Gastroesophageal sphincter (tissue), 3 donors: Measurements from ENCODE around the gene PSMG3.

Experiments used
- CTCF ChIP-seq, 4 experiments: fragments of 200-600 bp in 2 of 4; fragments of 450-650 bp in 2 of 4; sonication (generic) in 1 of 4; IDR thresholded peaks; one replicate each; pipeline ENCODE4 v1.5.1; 2017 to 2019; ENCODE audit warnings: antibody characterized with exemption in 4 of 4, mild to moderate bottlenecking in 2 of 4, moderate library complexity in 2 of 4
- EP300 ChIP-seq: sonication (generic); formaldehyde crosslinking; IDR thresholded peaks from one replicate; pipeline ENCODE4 v1.6.1; 2017; ENCODE audit warnings: antibody characterized with exemption, mild to moderate bottlenecking
- POLR2A ChIP-seq, 2 donors: fragments of 450-650 bp; IDR thresholded peaks; one replicate each; pipeline ENCODE4 v1.6.1; 2017; ENCODE audit warnings: antibody characterized with exemption in 2 of 2, mild to moderate bottlenecking in 2 of 2, moderate library complexity in 1 of 2
- POLR2AphosphoS5 ChIP-seq: sonication (generic); formaldehyde crosslinking; IDR thresholded peaks from one replicate; pipeline ENCODE4 v1.6.1; 2017; ENCODE audit warnings: antibody characterized with exemption

GRCh38 chr7:1591396-1591795 lies 21.6 kb upstream of the PSMG3 start:
- TF ChIP-seq POLR2A (IDR thresholded peaks at IDR 0.05) (no peak), POLR2AphosphoS5 (no peak), CTCF (IDR thresholded peaks at IDR 0.05) (no peak), EP300 (no peak)
